PC-9 (cell line): ENCODE results near the gene WDCP. TPM values are rescaled to one million over a fixed set of nuclear protein-coding genes. Genes with fewer than 3 reads are reported as not detected.

Experiments used
- BruUV-seq: library from RNA; stranded (reverse); fragments of 400-500 nt; replicated peaks from 2 replicates; lab custom pipeline; 2021; lab: Mats Ljungman, UMichigan
- CTCF ChIA-PET: fragments of 300-600 bp; sonication (Branson Sonifier 250); formaldehyde crosslinking; loops from one replicate; lab custom pipeline; 2022; ENCODE audit warnings: antibody characterized with exemption; lab: Charles Lee
- POLR2A ChIA-PET: fragments of 300-600 bp; sonication (Branson Sonifier 250); formaldehyde crosslinking; loops from one replicate; lab custom pipeline; 2022; ENCODE audit warnings: antibody characterized with exemption; ENCODE audit not compliant: unreplicated experiment; lab: Charles Lee
- DNase-seq, 2 experiments: peaks; one replicate each; pipeline versions ENCODE4 v3.0.0 to v3.0.0-alpha.2; 2015 to 2022; ENCODE audit warnings: mixed read lengths in 1 of 2
- H2AFZ ChIP-seq: fragments of 200-600 bp; sonication (generic); 2 replicates; pipeline ENCODE4 v1.8.1; 2017; ENCODE audit warnings: antibody characterized with exemption
- H3F3A ChIP-seq: fragments of 200-600 bp; sonication (generic); 2 replicates; pipeline ENCODE4 v1.8.1; 2017; ENCODE audit warnings: antibody characterized with exemption, mild to moderate bottlenecking, low read depth; ENCODE audit not compliant: insufficient read depth
- H3K27ac ChIP-seq: fragments of 200-600 bp; sonication (generic); 2 replicates; pipeline ENCODE4 v1.6.1; 2016; ENCODE audit warnings: mixed run types
- H3K27me3 ChIP-seq: fragments of 200-600 bp; sonication (generic); 2 replicates; pipeline ENCODE4 v1.6.1; 2016; ENCODE audit warnings: low read depth, mixed run types; ENCODE audit not compliant: insufficient read depth
- H3K36me3 ChIP-seq: fragments of 200-600 bp; sonication (generic); 2 replicates; pipeline ENCODE4 v1.6.1; 2016; ENCODE audit warnings: low read depth, mixed run types
- H3K4me1 ChIP-seq: fragments of 200-600 bp; sonication (generic); replicated peaks from 2 replicates; pipeline ENCODE4 v1.6.1; 2016; ENCODE audit warnings: mixed run types; ENCODE audit not compliant: insufficient read depth
- H3K4me2 ChIP-seq: fragments of 200-600 bp; sonication (generic); 2 replicates; pipeline ENCODE4 v1.6.1; 2017; ENCODE audit warnings: mixed run types
- H3K4me3 ChIP-seq: fragments of 200-600 bp; sonication (generic); 2 replicates; pipeline ENCODE4 v1.6.1; 2016; ENCODE audit warnings: mixed run types
- H3K79me2 ChIP-seq: fragments of 200-600 bp; sonication (generic); 2 replicates; pipeline ENCODE4 v1.6.1; 2017; ENCODE audit warnings: low read depth, mixed run types
- H3K9me2 ChIP-seq: fragments of 200-600 bp; sonication (generic); 2 replicates; pipeline ENCODE4 v1.8.1; 2017; ENCODE audit warnings: mild to moderate bottlenecking; ENCODE audit not compliant: insufficient read depth
- H3K9me3 ChIP-seq: fragments of 200-600 bp; sonication (generic); 2 replicates; pipeline ENCODE4 v1.8.1; 2016; ENCODE audit warnings: low read depth; ENCODE audit not compliant: insufficient read depth
- H4K20me1 ChIP-seq: fragments of 200-600 bp; sonication (generic); 2 replicates; pipeline ENCODE4 v1.8.1; 2017; ENCODE audit not compliant: insufficient read depth
- CTCF ChIP-seq: fragments of 200-600 bp; sonication (generic); conservative IDR thresholded peaks from 2 replicates; pipeline ENCODE4 v1.6.1; 2017; ENCODE audit warnings: mixed run types, antibody characterized with exemption, mild to moderate bottlenecking, moderate library complexity
- EZH2 ChIP-seq: fragments of 200-600 bp; sonication (generic); IDR thresholded peaks from 2 replicates; pipeline ENCODE4 v1.8.0; 2017; ENCODE audit warnings: antibody characterized with exemption, low read depth
- intact Hi-C: fragments of 100-400 bp; cut with micrococcal nuclease; formaldehyde crosslinking; loops from one replicate; pipeline ENCODE4 v1.10.0; 2022; ENCODE audit not compliant: unreplicated experiment
- total RNA-seq: library from RNA; stranded (reverse); gene quantifications from 2 replicates; pipeline ENCODE4 v1.2.3, GENCODE V29; 2021

The WDCP gene
- total RNA-seq, 1 experiment from 2014 or later: 13.5 TPM

GRCh38 chr2:24075915-24076848, 29.0 kb upstream of the WDCP start, which contains the start of gene SF3B6:
SF3B6 (minus strand) TSS chr2:24076326; CDS start chr2:24076229, 97 bp downstream.
- Histone ChIP-seq H3K4me2 (peak within 1 kb of the TSS; percentile 98), H4K20me1 (peaks cover 25% of the 10 kb centered on the region), H3K9me3 (no peaks in the 10 kb centered on the region), H3K4me3 (peak within 1 kb of the TSS; percentile 89), H3K79me2 (peaks cover 46% of the 10 kb centered on the region), H3K27me3 (no peaks in the 10 kb centered on the region), H3F3A (peaks cover 47% of the 10 kb centered on the region), H3K4me1 (peaks cover 21% of the 10 kb centered on the region), H2AFZ (peak within 1 kb of the TSS; percentile 94), H3K9me2 (no peaks in the 10 kb centered on the region), H3K27ac (peak within 1 kb of the TSS; percentile 85), H3K36me3 (peaks cover 17% of the 10 kb centered on the region)
- no peak for TF ChIP-seq EZH2
- TF ChIP-seq CTCF: no peak
- ChIA-PET POLR2A (interaction anchor here (0.5 to 1.6 kb wide), 10 partner anchors 29 to 1381 kb away, joined by 3 to 60 read pairs (median 10); partner anchors contain the start of genes ATAD2B, FAM228B and WDCP), CTCF (interaction anchor here (0.5 to 1.4 kb wide), 6 partner anchors 26 to 414 kb away, joined by 3 to 9 read pairs (median 5); partner anchors contain the start of genes ATAD2B and WDCP)
- intact Hi-C loops: loop anchor here (1.0 to 2.0 kb wide), 6 partner anchors 8 to 149 kb away; partner anchors contain the start of genes ATAD2B, FAM228B, PFN4 and TP53I3
- TSS peak; percentile 66 for BruUV-seq
- peak; percentile 99 to 100 for DNase-seq

GRCh38 chr2:24075259-24075658, 28.1 kb upstream of the WDCP start:
- intact Hi-C loops: no loop called here
- Histone ChIP-seq H3K9me2 (no peaks in the 10 kb centered on the region), H3K27ac (peak overlapping the region; percentile 85), H3K27me3 (no peaks in the 10 kb centered on the region), H3F3A (peaks cover 44% of the 10 kb centered on the region), H3K4me1 (peaks cover 21% of the 10 kb centered on the region), H2AFZ (0 out of 2 replicates have a peak overlapping the region, but pooled peaks have one; percentile 88), H3K79me2 (peaks cover 46% of the 10 kb centered on the region), H3K9me3 (no peaks in the 10 kb centered on the region), H4K20me1 (peaks cover 34% of the 10 kb centered on the region), H3K4me3 (peak overlapping the region; percentile 72), H3K4me2 (peak overlapping the region; percentile 82), H3K36me3 (peaks cover 17% of the 10 kb centered on the region)
- CTCF ChIA-PET: no interaction called here
- no peak for DNase-seq
- POLR2A ChIA-PET: interaction anchor here (0.6 kb wide), 1 partner anchor 25 kb away, joined by 4 read pairs; no protein-coding TSS in a partner anchor
- no TSS peak for BruUV-seq
- TF ChIP-seq EZH2: no peak
- TF ChIP-seq CTCF: no peak

GRCh38 chr2:24073816-24074215, 26.6 kb upstream of the WDCP start:
- ChIA-PET CTCF (no interaction called here), POLR2A (interaction anchor here (0.6 kb wide), 2 partner anchors 26 to 106 kb away, joined by 3 to 6 read pairs; no protein-coding TSS in a partner anchor)
- Histone ChIP-seq H3K4me2 (no peak overlapping the region), H3K4me3 (no peak overlapping the region), H3K36me3 (peaks cover 17% of the 10 kb centered on the region), H3K27me3 (no peaks in the 10 kb centered on the region), H2AFZ (no peak overlapping the region), H4K20me1 (peaks cover 46% of the 10 kb centered on the region), H3K27ac (no peak overlapping the region), H3K9me2 (no peaks in the 10 kb centered on the region), H3K9me3 (no peaks in the 10 kb centered on the region), H3F3A (peaks cover 44% of the 10 kb centered on the region), H3K79me2 (peaks cover 46% of the 10 kb centered on the region), H3K4me1 (peaks cover 21% of the 10 kb centered on the region)
- no peak for TF ChIP-seq EZH2
- TF ChIP-seq CTCF: no peak
- BruUV-seq: no TSS peak
- intact Hi-C loops: no loop called here
- no peak for DNase-seq
